Ascending aorta (tissue), 2 donors: ENCODE data around the gene PREX1. TPM values are rescaled to one million over a fixed set of nuclear protein-coding genes. Genes with fewer than 3 reads are reported as not detected.

Experiments used
- DNase-seq, 2 donors: peaks; one replicate each; pipeline ENCODE4 v3.0.0-alpha.2; 2019; ENCODE audit warnings: low spot score in 2 of 2
- H3K27ac ChIP-seq, 2 donors: fragments of 200-600 bp; sonication (generic); one replicate each; pipeline ENCODE4 v1.5.1; 2016 to 2017; ENCODE audit warnings: mild to moderate bottlenecking in 1 of 2
- H3K27me3 ChIP-seq: fragments of 200-600 bp; sonication (generic); one replicate; pipeline ENCODE4 v1.5.1; 2017
- H3K36me3 ChIP-seq, 2 donors: fragments of 200-600 bp; sonication (generic); one replicate each; pipeline ENCODE4 v1.5.1; 2016
- H3K4me1 ChIP-seq, 2 donors: fragments of 200-600 bp; sonication (generic); one replicate each; pipeline ENCODE4 v1.5.1; 2016 to 2017; ENCODE audit warnings: mild to moderate bottlenecking in 1 of 2
- H3K4me3 ChIP-seq, 2 donors: fragments of 200-600 bp; sonication (generic); one replicate each; pipeline ENCODE4 v1.5.1; 2016 to 2017; ENCODE audit warnings: mild to moderate bottlenecking in 1 of 2
- H3K9me3 ChIP-seq, 2 donors: fragments of 200-600 bp; sonication (generic); one replicate each; pipeline ENCODE4 v1.5.1; 2016
- CTCF ChIP-seq, 3 experiments: fragments of 200-600 bp in 2 of 3; fragments of 450-650 bp in 1 of 3; sonication (generic) in 2 of 3; IDR thresholded peaks; one replicate each; pipeline ENCODE4 v1.5.1; 2016 to 2019; ENCODE audit warnings: antibody characterized with exemption in 3 of 3, mild to moderate bottlenecking in 1 of 3, moderate library complexity in 1 of 3
- intact Hi-C: fragments of 100-400 bp; cut with DNase I; formaldehyde crosslinking; loops from one replicate; pipeline ENCODE4 v1.15.1; 2023
- total RNA-seq: library from RNA; depleted of rRNA; stranded (reverse); fragments of >200 nt; gene quantifications from one replicate; pipeline ENCODE4 v1.1.0, GENCODE V29; 2016

PREX1 gene
- total RNA-seq, 1 donor from 2014 or later, result 75.4 TPM

DNA sequence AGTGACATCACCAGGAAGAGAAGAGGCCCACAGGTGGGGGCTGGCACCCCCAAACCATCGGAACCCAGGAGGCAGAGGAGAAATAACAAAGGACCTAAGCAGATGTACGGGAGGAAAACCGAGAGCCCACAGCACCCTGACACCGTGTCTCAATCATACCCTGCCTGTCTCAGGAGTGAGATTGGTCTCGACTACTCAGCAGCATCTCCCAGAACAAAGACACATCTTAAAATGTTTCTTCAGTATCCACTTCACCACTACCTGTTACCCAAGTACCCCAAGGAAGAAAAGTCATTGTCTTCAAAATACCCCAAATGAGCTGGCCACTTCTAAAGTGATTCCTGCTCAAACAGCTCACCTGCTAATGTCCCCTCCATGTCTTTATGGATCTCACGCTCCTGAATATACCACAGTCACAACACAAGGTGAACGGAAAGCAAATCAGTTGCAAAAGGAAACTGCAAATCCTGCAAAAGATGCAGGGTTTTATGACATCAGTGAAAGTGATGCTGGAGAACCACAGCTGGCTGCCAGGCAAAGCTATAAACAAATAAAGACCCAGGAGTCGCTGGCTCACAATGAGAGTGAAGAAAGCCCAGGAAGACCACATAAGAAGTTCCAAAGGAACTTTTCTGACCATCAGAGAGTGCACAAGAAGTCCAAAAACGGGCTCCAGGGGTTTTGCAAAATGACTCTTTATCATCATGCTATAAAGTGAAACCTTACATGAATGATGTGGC lies 44.1 kb downstream of the PREX1 start:
- Histone ChIP-seq H3K9me3 (no peaks in the 10 kb centered on the region), H3K4me1 (peaks cover 0 to 18% of the 10 kb centered on the region in 2 donors), H3K4me3 (no peak overlapping the region), H3K27me3 (no peaks in the 10 kb centered on the region), H3K36me3 (no peaks in the 10 kb centered on the region), H3K27ac (peak overlapping the region in 1 of 2 donors; percentile 4)
- intact Hi-C loops, result no loop called here
- TF ChIP-seq CTCF (IDR thresholded peaks at IDR 0.05), result no peak
- no peak for DNase-seq

- H3K4me1 ChIP-seq, result peaks cover 0 to 18% of the 10 kb centered on the region in 2 donors
- TF ChIP-seq CTCF (IDR thresholded peaks at IDR 0.05), result no peak
- no peak overlapping the region for H3K27ac ChIP-seq
- H3K36me3 ChIP-seq, result no peaks in the 10 kb centered on the region
- no peaks in the 10 kb centered on the region for H3K27me3 ChIP-seq
- H3K9me3 ChIP-seq, result no peaks in the 10 kb centered on the region
- intact Hi-C loops, result no loop called here
- DNase-seq, result no peak
- H3K4me3 ChIP-seq, result no peak overlapping the region
Measured at GRCh38 chr20:48782901-48783308, 44.9 kb downstream of the PREX1 start.

DNA sequence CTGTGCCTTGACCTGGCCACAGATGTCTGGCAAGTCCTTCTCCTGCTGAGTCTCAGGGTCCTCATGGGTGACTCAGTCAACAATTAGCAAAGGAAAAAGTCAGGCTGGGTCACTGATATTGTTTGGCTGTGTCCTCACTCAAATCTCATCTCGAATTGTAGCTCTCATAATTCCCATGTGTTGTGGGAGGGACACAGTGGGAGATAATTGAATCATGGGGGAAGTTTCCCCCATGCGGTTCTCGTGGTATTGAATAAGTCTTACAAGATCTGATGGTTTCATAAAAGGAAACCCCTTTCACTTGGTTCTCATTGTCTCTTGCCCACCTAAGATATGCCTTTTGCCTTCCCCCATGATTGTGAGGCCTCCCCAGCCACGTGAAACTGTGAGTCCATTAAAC lies 45.7 kb downstream of the PREX1 start:
- H3K4me3 ChIP-seq, result no peak overlapping the region
- DNase-seq, result no peak
- H3K36me3 ChIP-seq, result no peaks in the 10 kb centered on the region
- H3K27ac ChIP-seq, result no peak overlapping the region
- intact Hi-C loops, result no loop called here
- H3K27me3 ChIP-seq, result no peaks in the 10 kb centered on the region
- no peaks in the 10 kb centered on the region for H3K9me3 ChIP-seq
- peaks cover 0 to 23% of the 10 kb centered on the region in 2 donors for H3K4me1 ChIP-seq
- TF ChIP-seq CTCF (IDR thresholded peaks at IDR 0.05), result no peak

DNA sequence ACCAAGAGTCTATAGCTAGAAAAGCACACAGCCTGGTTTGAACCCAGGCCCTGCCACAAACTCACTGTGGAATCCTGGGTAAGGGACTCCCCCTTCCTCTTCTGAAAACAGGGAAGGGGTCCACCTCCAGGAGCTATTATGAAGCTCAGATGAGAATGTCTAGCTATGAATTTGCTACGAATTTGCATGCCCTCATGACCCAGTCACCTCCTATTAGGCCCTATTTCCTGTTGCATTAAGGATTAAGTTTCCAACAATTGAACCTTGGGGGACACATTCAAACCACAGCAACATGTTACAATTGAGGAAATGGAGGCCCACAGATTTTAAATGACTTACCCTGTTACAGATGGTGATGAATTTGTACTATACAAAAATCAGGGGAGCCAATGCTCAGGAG lies 46.2 kb downstream of the PREX1 start:
- no peaks in the 10 kb centered on the region for H3K36me3 ChIP-seq
- intact Hi-C loops, result no loop called here

DNA sequence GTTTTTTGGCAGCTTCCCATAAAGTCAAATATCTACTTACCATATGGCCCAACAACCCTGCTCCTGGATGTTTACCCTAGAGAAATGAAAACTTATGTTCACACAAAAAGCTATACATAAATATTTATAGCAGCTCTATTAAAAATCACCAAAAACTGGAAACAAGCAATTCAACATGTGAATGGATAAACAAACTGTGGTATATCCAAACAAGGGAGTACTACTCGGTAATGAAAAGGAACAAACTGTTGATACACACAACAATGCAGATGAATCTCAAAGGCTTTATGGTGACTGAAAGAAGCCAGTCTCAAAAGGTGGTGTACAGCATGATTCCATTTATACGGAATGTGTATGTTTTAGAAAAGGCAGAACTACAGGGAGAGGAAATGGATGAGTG lies 48.4 kb downstream of the PREX1 start:
- Histone ChIP-seq H3K27me3 (no peaks in the 10 kb centered on the region), H3K4me1 (peaks cover 5 to 30% of the 10 kb centered on the region in 2 donors), H3K9me3 (no peaks in the 10 kb centered on the region), H3K4me3 (no peak overlapping the region), H3K36me3 (no peaks in the 10 kb centered on the region), H3K27ac (no peak overlapping the region)
- TF ChIP-seq CTCF (IDR thresholded peaks at IDR 0.05), result no peak
- intact Hi-C loops, result no loop called here
- no peak for DNase-seq

More for the DNA sequence above, 46.2 kb downstream of the PREX1 start:
- H3K4me3 ChIP-seq, result no peak overlapping the region
- no peak for DNase-seq
- TF ChIP-seq CTCF (IDR thresholded peaks at IDR 0.05), result no peak
- no peak overlapping the region for H3K27ac ChIP-seq
- H3K27me3 ChIP-seq, result no peaks in the 10 kb centered on the region
- H3K4me1 ChIP-seq, result peaks cover 3 to 27% of the 10 kb centered on the region in 2 donors
- no peaks in the 10 kb centered on the region for H3K9me3 ChIP-seq
